ENCODE results near the gene ABCA2.

The ABCA2 gene

GRCh38 chr9:136962163-136962562 is 65.9 kb downstream of the ABCA2 start:
- no peaks in the 10 kb centered on the region for H3K9me2 ChIP-seq (replicated peaks; ENCODE audit: insufficient read depth, low read length)
- no peaks in the 10 kb centered on the region for H3K36me3 ChIP-seq (ENCODE audit: low read length)
- H2AFZ ChIP-seq (ENCODE audit: low read depth, low read length, severe bottlenecking): no peak overlapping the region
- no peak overlapping the region for H3K9ac ChIP-seq (ENCODE audit: low read length)
- H3K4me2 ChIP-seq (ENCODE audit: low read depth, low read length, poor library complexity, severe bottlenecking): no peak overlapping the region
- H3K9me3 ChIP-seq (ENCODE audit: insufficient read depth, low read length): no peaks in the 10 kb centered on the region
- no peaks in the 10 kb centered on the region for H4K20me1 ChIP-seq (ENCODE audit: low read depth, low read length)
- no peak overlapping the region for H3K27ac ChIP-seq (ENCODE audit: low read depth, low read length)
- TF ChIP-seq EZH2phosphoT487 (conservative IDR thresholded peaks at IDR 0.05; ENCODE audit: low read length) (no peak), CTCF (IDR thresholded peaks at IDR 0.05; ENCODE audit: insufficient read depth, low read length, poor library complexity, severe bottlenecking) (no peak)
- H3K27me3 ChIP-seq (ENCODE audit: low read length): no peaks in the 10 kb centered on the region
- H3K79me2 ChIP-seq (ENCODE audit: insufficient read depth, low read length): no peaks in the 10 kb centered on the region
- H3F3A ChIP-seq (ENCODE audit: insufficient read depth): no peaks in the 10 kb centered on the region
- no peak overlapping the region for H3K4me3 ChIP-seq (ENCODE audit: insufficient read depth, low read length, poor library complexity, severe bottlenecking)

- Histone ChIP-seq H3K4me2 (ENCODE audit: low read depth, low read length, poor library complexity, severe bottlenecking) (no peak overlapping the region), H2AFZ (ENCODE audit: low read depth, low read length, severe bottlenecking) (no peak overlapping the region), H3K36me3 (ENCODE audit: low read length) (no peaks in the 10 kb centered on the region), H3K4me3 (ENCODE audit: insufficient read depth, low read length, poor library complexity, severe bottlenecking) (no peak overlapping the region), H3K27ac (ENCODE audit: low read depth, low read length) (no peak overlapping the region), H3K27me3 (ENCODE audit: low read length) (no peaks in the 10 kb centered on the region), H3K79me2 (ENCODE audit: insufficient read depth, low read length) (no peaks in the 10 kb centered on the region), H4K20me1 (ENCODE audit: low read depth, low read length) (no peaks in the 10 kb centered on the region), H3K9me2 (replicated peaks; ENCODE audit: insufficient read depth, low read length) (no peaks in the 10 kb centered on the region), H3K9me3 (ENCODE audit: insufficient read depth, low read length) (no peaks in the 10 kb centered on the region), H3F3A (ENCODE audit: insufficient read depth) (no peaks in the 10 kb centered on the region), H3K9ac (ENCODE audit: low read length) (no peak overlapping the region)
- TF ChIP-seq EZH2phosphoT487 (conservative IDR thresholded peaks at IDR 0.05; ENCODE audit: low read length) (no peak), CTCF (IDR thresholded peaks at IDR 0.05; ENCODE audit: insufficient read depth, low read length, poor library complexity, severe bottlenecking) (no peak)
Measured at GRCh38 chr9:136961279-136962065, 66.6 kb downstream of the ABCA2 start.

- no peaks in the 10 kb centered on the region for H3K9me3 ChIP-seq (ENCODE audit: insufficient read depth, low read length)
- no peak overlapping the region for H2AFZ ChIP-seq (ENCODE audit: low read depth, low read length, severe bottlenecking)
- no peak overlapping the region for H3K4me2 ChIP-seq (ENCODE audit: low read depth, low read length, poor library complexity, severe bottlenecking)
- H3K79me2 ChIP-seq (ENCODE audit: insufficient read depth, low read length): no peaks in the 10 kb centered on the region
- H3K9me2 ChIP-seq (replicated peaks; ENCODE audit: insufficient read depth, low read length): no peaks in the 10 kb centered on the region
- H3K4me3 ChIP-seq (ENCODE audit: insufficient read depth, low read length, poor library complexity, severe bottlenecking): no peak overlapping the region
- H3K27me3 ChIP-seq (ENCODE audit: low read length): no peaks in the 10 kb centered on the region
- TF ChIP-seq CTCF (IDR thresholded peaks at IDR 0.05; ENCODE audit: insufficient read depth, low read length, poor library complexity, severe bottlenecking) (no peak), EZH2phosphoT487 (conservative IDR thresholded peaks at IDR 0.05; ENCODE audit: low read length) (no peak)
- H3F3A ChIP-seq (ENCODE audit: insufficient read depth): no peaks in the 10 kb centered on the region
- no peaks in the 10 kb centered on the region for H3K36me3 ChIP-seq (ENCODE audit: low read length)
- H4K20me1 ChIP-seq (ENCODE audit: low read depth, low read length): no peaks in the 10 kb centered on the region
- no peak overlapping the region for H3K9ac ChIP-seq (ENCODE audit: low read length)
- no peak overlapping the region for H3K27ac ChIP-seq (ENCODE audit: low read depth, low read length)
Measured at GRCh38 chr9:136960938-136961275, 67.1 kb downstream of the ABCA2 start.
